ENCODE data around the gene RABGAP1L.

DNA sequence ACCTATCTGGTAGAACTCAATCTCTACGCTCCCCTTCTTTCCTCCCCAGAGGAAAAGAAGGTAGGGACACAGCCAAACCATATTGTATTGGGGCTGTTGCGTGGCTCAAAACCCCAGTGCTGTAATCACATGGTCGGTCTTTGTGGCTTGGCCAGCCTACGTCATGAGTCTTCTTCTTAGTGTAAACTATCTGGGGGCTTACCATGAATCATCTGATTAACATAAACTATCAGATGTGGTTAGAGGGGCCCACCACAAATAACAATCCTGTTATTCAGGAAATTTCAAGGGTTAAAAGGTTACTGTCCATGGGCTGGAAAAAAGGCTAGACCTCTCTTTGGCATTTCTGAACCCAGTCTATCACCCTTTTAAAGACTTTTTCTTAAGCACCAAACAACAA lies 238.9 kb downstream of the RABGAP1L start:
- TF ChIP-seq, protein P1, sequence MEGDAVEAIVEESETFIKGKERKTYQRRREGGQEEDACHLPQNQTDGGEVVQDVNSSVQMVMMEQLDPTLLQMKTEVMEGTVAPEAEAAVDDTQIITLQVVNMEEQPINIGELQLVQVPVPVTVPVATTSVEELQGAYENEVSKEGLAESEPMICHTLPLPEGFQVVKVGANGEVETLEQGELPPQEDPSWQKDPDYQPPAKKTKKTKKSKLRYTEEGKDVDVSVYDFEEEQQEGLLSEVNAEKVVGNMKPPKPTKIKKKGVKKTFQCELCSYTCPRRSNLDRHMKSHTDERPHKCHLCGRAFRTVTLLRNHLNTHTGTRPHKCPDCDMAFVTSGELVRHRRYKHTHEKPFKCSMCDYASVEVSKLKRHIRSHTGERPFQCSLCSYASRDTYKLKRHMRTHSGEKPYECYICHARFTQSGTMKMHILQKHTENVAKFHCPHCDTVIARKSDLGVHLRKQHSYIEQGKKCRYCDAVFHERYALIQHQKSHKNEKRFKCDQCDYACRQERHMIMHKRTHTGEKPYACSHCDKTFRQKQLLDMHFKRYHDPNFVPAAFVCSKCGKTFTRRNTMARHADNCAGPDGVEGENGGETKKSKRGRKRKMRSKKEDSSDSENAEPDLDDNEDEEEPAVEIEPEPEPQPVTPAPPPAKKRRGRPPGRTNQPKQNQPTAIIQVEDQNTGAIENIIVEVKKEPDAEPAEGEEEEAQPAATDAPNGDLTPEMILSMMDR (IDR thresholded peaks at IDR 0.05), result no peak
- TF ChIP-seq POLR2A (IDR thresholded peaks at IDR 0.05), result no peak

All from thyroid gland (tissue), 4 donors.